COLO668 (cell line): ENCODE results near the gene ZNF519.
"Not testable (repeated sequence)": the region's sequence is repeated elsewhere in the genome, so short reads cannot be mapped to it uniquely, and the experiment has no call there.

Experiments
- DNase-seq: peaks from one replicate; lab custom pipeline; 2025; ENCODE audit not compliant: unreplicated experiment; lab: John Stamatoyannopoulos, UW

ZNF519 gene

GRCh38 chr18:14147935-14148865 is 16.0 kb upstream of the ZNF519 start:
- not testable (repeated sequence) for DNase-seq

GRCh38 chr18:14146771-14147170 is 14.5 kb upstream of the ZNF519 start:
- DNase-seq, result not testable (repeated sequence)

GRCh38 chr18:14145581-14146338 is 13.5 kb upstream of the ZNF519 start:
- not testable (repeated sequence) for DNase-seq

- DNase-seq, result not testable (repeated sequence)
These were observed 12.8 kb upstream of the ZNF519 start for GRCh38 chr18:14145021-14145420.

- no peak for DNase-seq
These were observed 12.3 kb upstream of the ZNF519 start for GRCh38 chr18:14144628-14144895.

- not testable (repeated sequence) for DNase-seq
These were observed 11.8 kb upstream of the ZNF519 start for GRCh38 chr18:14143871-14144627.

- not testable (repeated sequence) for DNase-seq
These were observed 11.2 kb upstream of the ZNF519 start for GRCh38 chr18:14143396-14143795.

- not testable (repeated sequence) for DNase-seq
These were observed 9.9 kb upstream of the ZNF519 start for GRCh38 chr18:14142177-14142576.

GRCh38 chr18:14139583-14139982 is 7.3 kb upstream of the ZNF519 start:
- DNase-seq, result not testable (repeated sequence)

- DNase-seq, result not testable (repeated sequence)
These were observed 5.7 kb upstream of the ZNF519 start for GRCh38 chr18:14137971-14138370.

GRCh38 chr18:14131696-14132270 is 452 bp downstream of the ZNF519 start:
- DNase-seq, result not testable (repeated sequence)

GRCh38 chr18:14130804-14131203 is 1.4 kb downstream of the ZNF519 start:
- DNase-seq, result not testable (repeated sequence)

GRCh38 chr18:14124689-14125088 is 7.5 kb downstream of the ZNF519 start:
- DNase-seq, result no peak

- DNase-seq, result no peak
These were observed 10.1 kb downstream of the ZNF519 start for GRCh38 chr18:14122097-14122496.

- DNase-seq, result no peak
These were observed 11.3 kb downstream of the ZNF519 start for GRCh38 chr18:14120926-14121325.

GRCh38 chr18:14117606-14118005 is 14.6 kb downstream of the ZNF519 start:
- no peak for DNase-seq

- no peak for DNase-seq
These were observed 25.3 kb downstream of the ZNF519 start for GRCh38 chr18:14106906-14107305.

GRCh38 chr18:14104906-14105748 is 27.1 kb downstream of the ZNF519 start:
- DNase-seq, result no peak

GRCh38 chr18:14104201-14104600 is 28.0 kb downstream of the ZNF519 start:
- no peak for DNase-seq
